OCI-LY1 (cell line): ENCODE measurements around the gene MAS1.

Source experiments
- CTCF ChIP-seq: fragments of 200-600 bp; sonication (generic), shearing (Covaris generic); IDR thresholded peaks from 2 replicates; pipeline ENCODE4 v1.5.1; 2017; ENCODE audit warnings: mild to moderate bottlenecking, antibody characterized with exemption, low read length, moderate library complexity, mixed read lengths
- EZH2 ChIP-seq: fragments of 200-600 bp; sonication (generic), shearing (Covaris generic); IDR thresholded peaks from 2 replicates; pipeline ENCODE4 v1.8.0; 2017; ENCODE audit warnings: borderline replicate concordance, mixed run types, mild to moderate bottlenecking, antibody characterized with exemption, low read length, moderate library complexity, mixed read lengths

DNA sequence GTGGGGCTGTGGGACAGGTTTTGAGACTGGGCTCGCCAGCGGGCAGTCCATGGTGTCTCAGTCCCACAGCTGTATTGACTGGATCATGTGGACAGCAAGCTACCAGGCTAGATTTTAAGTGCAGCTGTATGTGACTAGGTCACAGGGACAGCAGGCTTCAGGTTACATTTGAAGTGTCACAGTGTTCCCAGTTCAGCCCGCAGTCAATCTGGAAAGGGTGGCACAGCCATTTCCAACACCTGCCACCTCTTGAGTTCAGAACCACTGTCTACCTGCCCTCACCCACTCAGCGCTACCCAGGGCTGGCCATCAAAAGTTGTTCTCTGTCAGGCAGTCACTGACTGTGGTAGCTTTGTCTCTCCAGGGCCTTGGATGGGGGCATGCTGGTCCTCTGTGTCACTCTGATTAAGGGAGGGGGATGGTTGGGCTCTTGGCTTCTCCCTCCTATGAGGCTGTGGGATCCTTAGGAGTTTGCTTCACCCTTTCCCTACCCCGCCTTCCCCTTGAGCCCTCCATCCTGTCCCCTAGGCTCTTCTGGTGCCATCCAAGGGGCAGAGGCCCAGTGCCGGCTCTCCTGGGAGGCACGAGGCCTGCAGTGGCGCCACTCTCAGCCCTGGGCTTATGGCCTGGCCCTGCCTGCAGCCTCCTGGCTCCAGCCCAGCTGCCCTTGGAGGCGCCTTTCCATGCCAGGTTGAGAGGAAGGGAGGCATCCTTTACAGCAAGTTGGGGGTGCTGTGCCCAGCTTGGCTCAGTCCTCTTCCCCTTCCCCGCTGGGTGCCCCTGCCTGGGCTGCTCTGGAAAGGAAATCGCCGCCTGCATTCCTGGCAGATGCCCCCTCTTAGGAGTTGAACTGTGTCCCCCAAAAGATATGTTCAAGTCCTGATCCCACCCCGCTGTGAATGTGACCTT lies 45.8 kb upstream of the MAS1 start:
- TF ChIP-seq CTCF (no peak), EZH2 (no peak)
